Muscle layer of colon (tissue), 2 donors: Measurements from ENCODE around the gene LUZP1.

Experiments used
- H3K27ac ChIP-seq: one replicate; pipeline ENCODE4 v1.7.0; 2013; ENCODE audit warnings: low read depth, mild to moderate bottlenecking, low read length, moderate library complexity
- H3K27me3 ChIP-seq, 2 donors: one replicate each; pipeline ENCODE4 v1.7.0; 2013; ENCODE audit warnings: low read length in 2 of 2, mild to moderate bottlenecking in 2 of 2; ENCODE audit not compliant: insufficient read depth in 2 of 2, control insufficient read depth in 1 of 2
- H3K36me3 ChIP-seq: one replicate; pipeline ENCODE4 v1.7.0; 2013; ENCODE audit warnings: mild to moderate bottlenecking, low read length; ENCODE audit not compliant: insufficient read depth
- H3K4me1 ChIP-seq: one replicate; pipeline ENCODE4 v1.7.0; 2013; ENCODE audit warnings: mild to moderate bottlenecking, low read length; ENCODE audit not compliant: insufficient read depth
- H3K4me3 ChIP-seq, 2 donors: one replicate each; pipeline ENCODE4 v1.7.0; 2013; ENCODE audit warnings: low read length in 2 of 2, low read depth in 1 of 2, mild to moderate bottlenecking in 1 of 2, moderate library complexity in 1 of 2
- H3K9ac ChIP-seq: one replicate; pipeline ENCODE4 v1.7.0; 2013; ENCODE audit warnings: low read length
- H3K9me3 ChIP-seq: one replicate; pipeline ENCODE4 v1.7.0; 2013; ENCODE audit warnings: mild to moderate bottlenecking, low read length
- donor health status: abdominal sarcoma.
- donor health status: Adenocarcinoma of cecum.

LUZP1 gene

GRCh38 chr1:23168445-23169194, at the start of gene LUZP1:
TSS of gene LUZP1 (minus strand) at chr1:23168856.
- no peaks in the 10 kb centered on the region for H3K9me3 ChIP-seq
- H3K4me1 ChIP-seq = peaks cover 38% of the 10 kb centered on the region
- peak within 1 kb of the TSS; percentile 92 for H3K4me3 ChIP-seq
- no peaks in the 10 kb centered on the region for H3K27me3 ChIP-seq
- H3K27ac ChIP-seq = peak within 1 kb of the TSS; percentile 95
- H3K9ac ChIP-seq = peak within 1 kb of the TSS; percentile 68
- H3K36me3 ChIP-seq = no peaks in the 10 kb centered on the region

GRCh38 chr1:23217421-23218115, 48.9 kb upstream of the LUZP1 start, which contains the start of gene HTR1D:
TSS of gene HTR1D (minus strand) at chr1:23217502. CDS start at chr1:23194219, 23,283 bp downstream.
- H3K4me1 ChIP-seq = no peaks in the 10 kb centered on the region
- peaks cover 20 to 38% of the 10 kb centered on the region in 2 donors for H3K27me3 ChIP-seq
- H3K4me3 ChIP-seq = no peak within 1 kb of the TSS

GRCh38 chr1:23216771-23217420, 48.2 kb upstream of the LUZP1 start:
- no peaks in the 10 kb centered on the region for H3K36me3 ChIP-seq
- no peak overlapping the region for H3K9ac ChIP-seq
- H3K27ac ChIP-seq = no peak overlapping the region
- H3K4me1 ChIP-seq = no peaks in the 10 kb centered on the region
- H3K9me3 ChIP-seq = no peaks in the 10 kb centered on the region
- no peak overlapping the region for H3K4me3 ChIP-seq
- H3K27me3 ChIP-seq = peaks cover 20 to 43% of the 10 kb centered on the region in 2 donors

More at GRCh38 chr1:23217421-23218115, 48.9 kb upstream of the LUZP1 start, which contains the start of gene HTR1D:
- Histone ChIP-seq H3K27ac (no peak within 1 kb of the TSS), H3K9me3 (no peaks in the 10 kb centered on the region), H3K36me3 (no peaks in the 10 kb centered on the region), H3K9ac (no peak within 1 kb of the TSS)

GRCh38 chr1:23215751-23216449, 47.2 kb upstream of the LUZP1 start:
- H3K36me3 ChIP-seq = no peaks in the 10 kb centered on the region
- H3K9ac ChIP-seq = no peak overlapping the region
- H3K4me1 ChIP-seq = no peaks in the 10 kb centered on the region
- H3K27ac ChIP-seq = no peak overlapping the region
- H3K4me3 ChIP-seq = no peak overlapping the region
- H3K27me3 ChIP-seq = peaks cover 20 to 44% of the 10 kb centered on the region in 2 donors
- H3K9me3 ChIP-seq = no peaks in the 10 kb centered on the region

GRCh38 chr1:23215291-23215690, 46.6 kb upstream of the LUZP1 start:
- no peaks in the 10 kb centered on the region for H3K36me3 ChIP-seq
- H3K9me3 ChIP-seq = no peaks in the 10 kb centered on the region
- H3K27ac ChIP-seq = no peak overlapping the region
- no peak overlapping the region for H3K9ac ChIP-seq
- H3K4me3 ChIP-seq = no peak overlapping the region
- H3K4me1 ChIP-seq = no peaks in the 10 kb centered on the region
- H3K27me3 ChIP-seq = peaks cover 20 to 44% of the 10 kb centered on the region in 2 donors

GRCh38 chr1:23214640-23215039, 46.0 kb upstream of the LUZP1 start:
- Histone ChIP-seq H3K9me3 (no peaks in the 10 kb centered on the region), H3K36me3 (no peaks in the 10 kb centered on the region), H3K27ac (no peak overlapping the region), H3K4me3 (no peak overlapping the region), H3K27me3 (peaks cover 20 to 44% of the 10 kb centered on the region in 2 donors), H3K4me1 (no peaks in the 10 kb centered on the region), H3K9ac (no peak overlapping the region)

GRCh38 chr1:23211955-23212354, 43.3 kb upstream of the LUZP1 start:
- no peaks in the 10 kb centered on the region for H3K36me3 ChIP-seq
- no peaks in the 10 kb centered on the region for H3K9me3 ChIP-seq
- no peak overlapping the region for H3K27ac ChIP-seq
- H3K9ac ChIP-seq = no peak overlapping the region
- H3K4me1 ChIP-seq = no peaks in the 10 kb centered on the region
- no peak overlapping the region for H3K4me3 ChIP-seq
- peaks cover 20 to 31% of the 10 kb centered on the region in 2 donors for H3K27me3 ChIP-seq

- Histone ChIP-seq H3K36me3 (no peaks in the 10 kb centered on the region), H3K9ac (no peak overlapping the region), H3K4me3 (no peak overlapping the region), H3K27ac (no peak overlapping the region), H3K27me3 (peaks cover 12 to 21% of the 10 kb centered on the region in 2 donors), H3K9me3 (no peaks in the 10 kb centered on the region), H3K4me1 (no peaks in the 10 kb centered on the region)
These were observed 42.3 kb upstream of the LUZP1 start for GRCh38 chr1:23210963-23211362.

GRCh38 chr1:23210351-23210785, 41.7 kb upstream of the LUZP1 start:
- Histone ChIP-seq H3K36me3 (no peaks in the 10 kb centered on the region), H3K4me3 (no peak overlapping the region), H3K9me3 (no peaks in the 10 kb centered on the region), H3K4me1 (no peaks in the 10 kb centered on the region), H3K9ac (no peak overlapping the region), H3K27ac (no peak overlapping the region), H3K27me3 (peaks cover 7 to 15% of the 10 kb centered on the region in 2 donors)

GRCh38 chr1:23209770-23210169, 41.1 kb upstream of the LUZP1 start:
- peaks cover 4 to 9% of the 10 kb centered on the region in 2 donors for H3K27me3 ChIP-seq
- H3K4me3 ChIP-seq = no peak overlapping the region
- no peak overlapping the region for H3K9ac ChIP-seq
- H3K36me3 ChIP-seq = no peaks in the 10 kb centered on the region
- H3K27ac ChIP-seq = no peak overlapping the region
- no peaks in the 10 kb centered on the region for H3K9me3 ChIP-seq
- no peaks in the 10 kb centered on the region for H3K4me1 ChIP-seq

GRCh38 chr1:23208527-23208926, 39.9 kb upstream of the LUZP1 start:
- Histone ChIP-seq H3K27me3 (peaks cover 0 to 6% of the 10 kb centered on the region in 2 donors), H3K4me1 (no peaks in the 10 kb centered on the region), H3K27ac (no peak overlapping the region), H3K9ac (no peak overlapping the region), H3K9me3 (no peaks in the 10 kb centered on the region), H3K4me3 (no peak overlapping the region), H3K36me3 (no peaks in the 10 kb centered on the region)
